ENCODE results near the gene MPPED2.
"Not testable (repeated sequence)": the region's sequence is repeated elsewhere in the genome, so short reads cannot be mapped to it uniquely, and the experiment has no call there.

The MPPED2 gene

DNA sequence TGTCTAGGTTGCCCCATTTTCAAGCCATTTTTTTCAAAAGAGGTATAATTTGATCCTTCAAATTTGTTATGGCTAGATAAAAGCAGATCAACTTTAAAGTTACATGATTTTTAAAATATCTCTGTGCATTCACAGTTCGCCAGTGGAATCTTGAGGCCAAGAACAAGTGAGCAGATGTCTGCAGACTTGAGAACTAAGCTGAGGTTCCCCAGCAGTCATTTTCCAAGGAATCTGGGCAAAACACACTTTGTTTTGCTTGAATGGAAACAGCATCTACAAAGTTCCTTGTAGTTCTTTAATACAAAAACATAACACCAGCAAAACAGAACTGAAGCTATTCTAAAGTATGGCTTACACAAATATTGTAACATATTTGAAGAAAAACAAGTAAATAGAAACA lies 7.7 kb downstream of the MPPED2 start:
- DNase-seq (ENCODE audit: low read depth), result no peak

DNA sequence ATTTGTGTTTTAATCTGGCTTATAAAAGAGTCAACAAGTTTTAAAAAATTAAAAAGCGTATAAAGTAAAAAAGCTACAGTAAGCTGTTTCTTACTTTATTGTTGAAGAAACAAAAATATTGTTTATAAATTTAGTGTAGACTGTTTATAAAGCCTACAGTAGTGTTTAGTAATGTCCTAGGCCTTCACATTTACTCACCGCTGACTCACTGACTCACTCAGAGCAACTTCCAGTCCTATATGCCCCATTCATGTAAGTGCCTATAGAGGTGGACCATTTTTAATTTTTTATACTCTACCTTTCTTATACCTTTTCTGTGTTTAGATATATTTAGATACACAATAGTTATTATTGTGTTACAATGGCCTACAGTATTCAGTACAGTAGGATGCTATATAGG lies 12.2 kb downstream of the MPPED2 start:
- no peak for DNase-seq (ENCODE audit: low read depth)

DNA sequence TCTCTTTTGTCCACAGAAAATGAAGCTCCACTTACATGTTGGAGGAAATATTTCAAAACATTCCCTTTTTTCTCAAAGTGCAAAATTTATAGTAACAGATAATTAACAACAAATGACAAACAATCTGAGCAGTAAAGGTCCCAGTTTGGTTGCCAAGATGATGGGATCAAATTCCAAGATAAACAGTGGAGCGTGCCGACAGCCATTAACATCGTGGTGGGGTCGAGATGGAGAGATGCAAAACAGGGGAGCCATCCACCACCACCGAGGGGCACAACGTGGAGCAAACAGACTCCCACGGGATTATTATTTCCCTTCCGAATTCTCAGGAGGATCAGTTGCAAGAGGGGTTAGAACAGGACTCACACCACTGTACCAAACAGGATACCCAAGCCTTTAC lies 17.2 kb downstream of the MPPED2 start:
- DNase-seq (ENCODE audit: low read depth), result no peak

DNA sequence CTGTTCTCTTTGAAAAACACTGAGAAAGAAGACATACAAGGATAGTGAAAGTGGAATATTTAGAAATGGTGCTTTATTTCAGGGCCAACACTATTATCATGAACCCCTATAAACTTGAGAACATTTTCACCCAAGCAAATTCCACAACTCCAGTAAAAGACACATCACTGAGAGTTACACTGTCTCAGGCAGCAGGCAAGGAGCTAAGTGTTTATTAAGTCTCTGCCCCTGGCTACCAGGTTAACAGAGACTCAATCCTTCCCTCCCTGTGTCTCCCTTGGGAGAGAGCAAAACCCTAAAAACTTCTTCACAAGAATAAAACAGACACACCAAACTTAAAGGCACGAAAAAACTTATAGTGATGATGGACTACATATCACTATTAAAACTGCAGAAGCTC lies 18.5 kb downstream of the MPPED2 start:
- DNase-seq (ENCODE audit: low read depth), result no peak

DNA sequence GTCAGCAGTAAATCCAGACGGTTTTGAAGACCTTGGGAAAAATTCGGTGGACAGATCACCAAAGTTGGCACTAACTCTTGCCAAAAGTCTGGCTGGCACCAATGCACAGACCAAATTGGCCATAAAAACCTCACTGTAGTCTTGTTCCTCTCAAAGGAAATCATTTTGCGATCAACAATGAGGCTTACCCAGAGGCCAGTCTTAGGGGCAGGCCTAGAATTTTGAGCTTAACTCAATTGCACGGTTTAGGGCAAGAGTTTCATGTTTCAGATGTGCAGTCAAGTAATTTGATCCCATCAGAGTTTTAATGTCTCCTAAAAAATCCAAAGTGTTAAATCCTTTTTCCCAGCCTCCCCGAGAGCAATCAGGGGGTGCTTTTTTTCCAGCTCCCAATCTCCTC lies 19.0 kb downstream of the MPPED2 start:
- no peak for DNase-seq (ENCODE audit: low read depth)

DNA sequence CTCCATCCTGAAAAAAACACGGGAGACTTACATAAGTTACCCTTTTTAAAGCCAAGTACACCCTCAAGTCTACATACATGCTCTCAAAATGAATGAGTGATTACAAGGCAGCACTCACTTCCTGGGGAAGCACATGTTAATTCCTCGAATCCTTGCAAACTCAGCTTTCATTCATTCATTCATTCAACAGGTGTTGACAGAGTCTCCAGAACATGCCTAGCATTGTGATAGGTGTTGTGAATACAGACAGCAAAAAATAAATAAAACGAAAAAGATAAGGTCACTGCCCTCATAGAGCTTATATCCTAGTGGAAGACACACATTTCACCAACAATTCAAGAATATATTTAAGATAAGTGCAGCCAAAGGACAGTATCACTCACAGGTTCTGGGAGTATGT lies 19.7 kb downstream of the MPPED2 start:
- DNase-seq (ENCODE audit: low read depth), result no peak

DNA sequence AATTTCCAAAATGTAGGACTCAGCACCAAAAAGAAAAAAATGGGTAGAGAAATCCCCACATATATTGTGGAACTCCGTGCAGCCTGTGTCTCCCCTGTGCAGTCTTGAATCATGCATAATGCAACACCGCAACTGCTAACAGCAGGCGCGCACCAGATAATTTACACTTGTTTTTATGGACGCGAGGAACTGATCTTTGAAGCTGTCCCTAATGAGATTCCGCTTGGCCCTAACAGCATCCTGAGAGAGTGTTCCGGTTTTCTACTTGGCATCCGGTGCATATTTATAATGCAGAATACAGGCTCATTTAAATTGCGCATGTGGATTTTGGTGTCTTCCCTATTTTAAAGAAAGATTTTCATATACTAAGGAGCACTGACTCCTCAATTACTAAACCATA lies 21.1 kb downstream of the MPPED2 start:
- DNase-seq (ENCODE audit: low read depth), result no peak

DNA sequence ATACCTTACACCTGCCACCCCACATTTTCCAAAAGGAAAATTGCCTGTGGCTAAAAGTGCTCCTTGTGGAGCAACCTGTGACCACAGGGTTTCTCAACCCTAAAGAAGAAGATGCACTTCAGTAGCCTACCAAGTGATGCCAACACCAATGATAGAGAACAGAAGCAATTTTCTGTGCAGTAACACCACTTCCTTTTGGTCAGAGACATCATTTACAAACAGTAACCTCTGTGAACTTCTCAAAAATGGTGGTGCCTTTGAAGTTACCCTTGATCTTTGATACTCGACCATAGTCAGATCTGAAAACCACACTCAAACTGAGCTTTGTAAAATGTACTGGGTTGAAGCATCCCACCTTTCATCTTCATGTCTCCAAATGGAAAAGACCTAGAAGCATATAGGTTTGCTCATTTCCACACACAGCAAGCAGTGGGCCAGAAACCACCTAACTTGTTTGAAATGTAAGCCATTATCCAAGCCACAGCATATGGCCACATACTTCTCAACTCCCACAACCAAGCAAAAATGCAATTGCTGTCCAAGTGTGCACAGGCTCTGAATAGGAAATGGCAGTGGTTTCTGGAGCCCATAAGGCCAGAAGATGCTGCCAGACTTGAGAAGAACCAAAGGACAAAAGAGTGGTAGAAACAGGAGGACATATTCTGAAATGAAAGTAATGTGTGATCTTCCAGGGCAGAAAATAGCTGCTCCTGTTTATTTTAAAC lies 24.3 kb downstream of the MPPED2 start:
- DNase-seq (ENCODE audit: low read depth), result no peak

DNA sequence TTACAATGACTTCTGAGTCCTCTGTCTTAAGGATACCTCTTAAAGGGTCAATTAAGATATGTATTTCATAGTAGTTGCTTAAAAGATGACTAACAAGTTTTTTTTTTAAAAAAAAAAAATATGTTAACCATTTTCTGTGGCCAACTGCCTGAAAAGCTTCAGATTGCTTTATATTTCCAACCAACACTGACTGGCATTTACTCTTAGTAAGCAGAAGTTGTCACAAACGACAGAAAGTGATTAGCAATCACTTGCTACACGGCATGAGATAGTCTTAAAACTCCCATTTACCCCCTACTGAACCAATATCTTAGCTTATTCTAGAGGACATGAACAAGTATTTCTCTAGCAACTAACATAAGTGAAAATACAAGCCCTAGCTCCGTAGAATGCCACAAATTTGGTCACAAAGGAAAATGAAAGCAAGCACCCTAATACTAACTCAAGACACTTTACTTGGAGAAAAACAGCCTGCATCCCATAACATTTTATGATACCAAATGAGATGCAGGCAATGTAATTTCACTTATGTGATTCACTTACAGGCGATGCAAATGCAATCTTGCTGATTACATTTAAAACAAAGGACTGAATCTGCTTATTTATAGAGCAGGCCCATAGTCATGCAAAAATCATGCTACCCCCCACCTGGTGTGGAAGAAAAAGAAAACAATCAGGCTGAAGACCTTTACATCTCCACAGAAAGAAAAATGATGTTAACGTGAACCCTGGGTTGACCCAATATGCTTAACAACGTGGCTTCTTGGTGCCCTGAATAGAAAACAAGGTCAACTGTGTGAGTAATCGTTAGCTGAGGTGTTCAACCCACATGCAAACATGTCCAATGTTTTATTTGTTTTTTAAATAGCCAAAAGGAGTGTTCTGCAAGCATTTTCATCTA lies 25.7 kb downstream of the MPPED2 start:
- no peak for DNase-seq (ENCODE audit: low read depth)

DNA sequence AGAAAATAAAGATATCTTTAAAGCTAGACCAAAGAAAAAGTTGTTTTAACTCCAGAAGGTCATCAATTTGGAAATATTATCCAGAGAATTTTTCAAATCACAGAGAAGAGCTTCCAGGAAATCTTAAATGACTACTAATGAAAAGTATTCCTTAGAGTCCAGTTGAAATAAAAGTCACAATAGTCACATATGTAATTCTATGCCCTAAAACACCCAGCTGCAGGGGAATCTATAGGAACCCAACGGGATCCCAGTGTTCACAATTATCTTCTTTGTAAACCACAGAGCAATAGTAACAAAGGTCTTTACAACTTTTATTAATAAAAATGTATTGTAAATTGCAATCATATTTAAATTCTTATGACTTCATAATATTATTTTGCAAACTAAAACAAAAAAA lies 27.1 kb downstream of the MPPED2 start:
- no peak for DNase-seq (ENCODE audit: low read depth)

DNA sequence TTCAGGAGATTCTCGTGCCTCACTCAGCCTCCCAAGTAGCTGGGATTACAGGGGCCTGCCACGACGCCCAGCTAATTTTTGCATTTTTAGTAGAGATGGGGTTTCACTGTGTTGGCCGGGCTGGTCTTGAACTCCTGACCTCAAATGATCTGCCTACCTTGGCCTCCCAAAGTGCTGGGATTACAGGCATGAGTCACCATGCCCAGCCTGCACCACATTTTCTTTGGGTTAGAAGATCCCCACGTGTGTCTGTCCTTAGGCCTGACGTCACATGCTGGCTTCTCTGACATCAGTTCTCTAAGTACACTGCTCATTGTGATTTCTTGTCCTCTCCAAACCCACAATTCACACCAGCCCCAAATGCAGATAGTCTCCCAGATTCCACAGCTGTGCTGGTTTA lies 31.6 kb downstream of the MPPED2 start:
- DNase-seq (ENCODE audit: low read depth), result not testable (repeated sequence)

DNA sequence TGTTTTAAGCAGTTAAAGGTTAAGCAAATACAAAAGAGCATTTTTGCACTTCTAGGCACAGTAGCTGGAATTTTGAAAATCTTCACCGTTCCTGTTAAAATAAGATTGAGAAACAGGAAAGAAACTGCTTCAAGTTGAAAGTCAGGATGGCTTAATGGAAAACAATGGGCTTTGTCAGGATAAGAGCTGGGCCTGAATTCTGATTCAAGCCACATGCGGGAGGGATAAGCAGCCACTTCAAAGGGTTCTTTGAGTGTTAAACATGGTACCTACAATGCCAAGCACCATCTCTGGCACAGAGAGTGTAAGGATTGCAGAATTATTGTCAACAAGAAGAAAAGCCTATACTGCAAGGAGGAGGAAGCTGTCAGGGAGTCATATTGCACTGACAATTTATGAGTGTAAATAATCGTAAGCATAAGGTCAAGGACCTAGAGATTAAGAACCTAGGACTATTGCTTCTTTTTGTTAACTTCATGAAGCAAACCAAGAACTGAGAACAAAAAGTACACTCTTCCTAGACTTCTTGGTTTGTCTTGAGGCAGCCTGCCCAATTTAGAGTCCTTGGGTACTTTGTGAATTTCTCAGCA lies 32.5 kb downstream of the MPPED2 start:
- no peak for DNase-seq (ENCODE audit: low read depth)

DNA sequence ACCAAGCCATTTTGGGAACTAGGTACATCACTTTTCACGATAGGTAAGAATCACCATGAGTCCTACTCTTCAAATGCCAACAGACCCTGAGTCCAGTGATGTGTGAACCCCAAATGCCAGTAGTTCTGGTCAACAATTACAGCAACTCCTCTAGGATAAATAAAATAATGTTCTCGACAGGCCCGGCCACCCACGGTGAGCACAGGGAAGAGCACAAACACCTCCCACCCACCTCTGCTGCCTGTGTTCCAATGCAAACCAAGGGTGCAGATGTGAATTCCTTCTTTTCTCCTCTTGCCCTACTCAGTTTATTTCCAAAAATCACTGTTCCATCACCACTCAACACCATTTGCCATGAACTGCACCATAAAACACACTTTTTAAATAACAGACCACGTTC lies 33.3 kb downstream of the MPPED2 start:
- no peak for DNase-seq (ENCODE audit: low read depth)

DNA sequence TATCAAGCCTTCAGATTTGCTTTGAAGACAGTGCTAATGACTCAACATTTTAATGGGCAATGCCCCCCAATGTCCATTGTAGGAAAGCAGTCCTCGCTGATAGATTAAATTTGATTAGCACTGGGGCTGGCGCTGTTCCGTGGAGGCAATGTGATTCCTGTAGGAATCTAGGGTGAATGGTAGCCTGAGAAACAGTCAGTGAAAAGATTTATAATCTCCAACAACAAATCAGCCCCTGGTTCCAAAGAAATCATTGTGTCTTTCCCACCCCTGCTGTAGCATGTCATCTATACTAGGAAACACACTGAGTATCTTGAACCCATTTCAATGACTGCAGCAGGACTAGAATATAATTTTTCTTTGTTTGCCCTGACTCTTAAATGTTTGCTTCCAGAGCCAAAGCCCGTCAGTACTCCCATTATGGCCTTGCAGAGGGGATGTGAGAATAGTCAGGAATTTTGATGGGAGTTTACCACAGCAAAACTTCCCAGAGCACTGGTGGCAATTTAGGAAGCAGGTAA lies 36.1 kb downstream of the MPPED2 start:
- DNase-seq (ENCODE audit: low read depth), result no peak

DNA sequence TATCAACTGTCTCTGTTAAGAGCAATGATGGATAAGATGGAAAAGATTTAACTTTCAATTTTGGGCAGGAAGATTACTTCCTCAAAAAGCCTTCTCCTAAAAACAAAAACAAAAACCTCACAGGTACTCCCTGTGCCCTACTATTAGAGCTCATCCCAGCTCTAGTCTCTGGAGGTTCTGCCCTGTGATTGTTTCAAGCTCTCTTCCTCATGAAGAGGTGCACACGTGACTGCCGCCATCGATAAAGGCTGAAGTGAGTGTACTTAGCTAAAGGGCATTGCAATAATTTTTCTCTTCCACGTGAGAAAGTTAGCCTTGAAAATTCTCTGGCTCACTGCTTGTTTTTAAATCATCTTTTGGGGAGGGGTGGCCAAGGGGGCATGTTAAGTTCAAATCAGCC lies 36.6 kb downstream of the MPPED2 start:
- no peak for DNase-seq (ENCODE audit: low read depth)

DNA sequence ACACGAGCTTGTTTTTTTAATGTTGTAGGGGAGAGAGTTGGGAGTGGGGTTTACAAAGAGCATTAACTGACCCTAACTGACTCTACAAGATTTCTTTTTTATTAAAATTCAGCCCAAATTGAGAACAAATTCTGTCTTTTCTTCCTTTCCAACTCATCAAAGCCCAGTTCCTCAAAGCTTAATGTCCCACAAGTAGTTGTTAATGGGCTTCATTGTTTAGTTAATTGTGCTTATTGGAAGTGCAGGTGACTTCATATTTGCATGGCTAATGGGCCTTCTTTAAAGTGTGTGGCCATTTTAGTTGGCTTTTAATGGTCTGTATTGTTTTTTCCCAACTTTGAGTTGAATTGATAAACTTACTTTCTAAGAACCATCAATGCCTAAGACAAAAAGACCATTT lies 39.8 kb downstream of the MPPED2 start:
- no peak for DNase-seq (ENCODE audit: low read depth)

DNA sequence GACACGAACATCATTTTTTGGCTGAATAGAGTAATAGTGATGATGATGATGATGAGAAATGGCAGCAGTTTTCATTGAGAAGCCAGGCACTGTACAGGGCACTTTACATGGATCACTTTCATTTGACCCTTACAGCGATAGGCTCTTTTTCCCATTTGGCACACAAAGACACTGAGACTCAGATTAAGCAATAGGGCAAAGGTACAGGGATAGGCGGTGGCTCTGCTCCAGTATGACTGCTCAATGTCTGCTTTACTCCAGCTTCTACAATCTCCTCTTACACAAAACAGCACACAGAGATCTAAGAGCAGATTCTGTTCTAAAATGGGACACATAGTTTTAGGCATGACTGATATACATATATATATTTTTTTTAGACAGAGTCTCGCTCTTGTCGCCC lies 40.6 kb downstream of the MPPED2 start:
- no peak for DNase-seq (ENCODE audit: low read depth)

DNA sequence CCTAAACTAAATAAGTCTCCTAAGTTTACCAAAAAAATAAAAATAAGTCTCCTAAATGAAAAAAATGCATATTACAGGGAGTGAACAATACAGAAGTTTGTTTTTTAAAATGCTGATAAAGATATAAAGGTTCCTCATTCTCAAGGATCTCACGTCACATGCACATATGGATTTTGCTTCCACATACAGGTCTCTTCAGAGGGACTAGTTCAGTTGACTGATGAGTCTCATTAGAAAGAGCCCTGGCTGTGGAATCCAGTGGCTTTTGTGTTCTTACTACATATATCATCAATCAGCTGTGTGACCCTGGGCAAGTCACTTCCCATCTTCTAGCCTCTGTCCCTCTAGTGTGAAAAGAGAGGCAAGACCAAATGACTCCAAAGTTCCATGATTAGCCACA lies 43.1 kb downstream of the MPPED2 start:
- no peak for DNase-seq (ENCODE audit: low read depth)

DNA sequence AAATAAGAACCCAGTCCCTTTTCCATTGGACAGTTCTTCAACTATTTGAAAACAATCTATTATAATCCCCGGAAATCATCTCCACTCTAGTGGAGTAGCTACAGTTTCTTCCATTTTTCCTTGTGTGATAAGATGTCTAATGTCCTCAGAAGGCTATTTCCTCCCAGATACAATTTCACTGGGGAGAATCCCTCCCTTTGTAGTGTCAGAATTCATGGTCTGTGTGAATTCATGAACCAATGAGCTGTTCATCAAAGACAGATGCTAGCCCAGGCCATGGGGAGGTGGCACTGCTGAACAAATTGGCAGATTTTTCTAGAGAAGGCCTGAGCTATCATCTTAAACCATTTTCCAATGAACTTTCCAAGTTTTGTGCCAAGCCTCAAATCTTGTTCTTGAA lies 45.4 kb downstream of the MPPED2 start:
- no peak for DNase-seq (ENCODE audit: low read depth)

DNA sequence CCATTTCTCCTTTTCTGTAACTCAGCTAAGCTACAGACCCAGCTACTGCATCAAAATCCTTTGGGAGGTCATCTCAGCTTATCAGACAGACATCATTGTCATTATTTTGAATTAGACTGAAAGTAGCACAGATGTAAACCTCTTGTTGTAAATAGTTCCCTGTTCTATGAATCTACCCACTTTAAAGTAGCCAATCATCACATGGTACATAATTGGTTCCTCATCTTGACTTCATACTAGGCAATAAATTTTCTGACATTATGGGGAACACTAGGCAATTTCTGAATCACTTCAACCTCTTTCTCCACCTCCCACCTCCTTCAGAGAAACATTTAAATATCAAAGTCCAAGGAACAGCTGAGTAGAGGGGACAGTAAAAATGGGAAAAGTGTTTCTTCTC lies 47.9 kb downstream of the MPPED2 start:
- no peak for DNase-seq (ENCODE audit: low read depth)

DNA sequence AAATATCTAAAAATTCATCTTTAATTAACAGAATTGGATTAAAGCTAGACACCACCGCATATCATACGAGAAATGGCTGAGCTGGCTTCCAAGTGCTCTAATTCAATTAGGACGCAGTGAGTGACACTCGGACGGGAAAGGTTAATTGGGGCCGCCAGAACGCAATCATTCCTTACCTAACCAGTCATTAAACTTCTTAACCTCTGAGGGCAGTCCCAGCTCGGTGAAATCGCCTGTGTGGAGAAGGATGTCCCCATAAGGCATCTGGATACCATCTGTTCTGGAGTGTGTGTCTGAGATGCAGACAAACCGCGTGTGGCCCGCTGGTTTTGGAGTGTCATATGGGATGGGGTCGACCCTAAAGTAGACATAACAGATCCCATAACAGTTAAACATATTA lies 50.3 kb downstream of the MPPED2 start:
- DNase-seq (ENCODE audit: low read depth), result no peak

DNA sequence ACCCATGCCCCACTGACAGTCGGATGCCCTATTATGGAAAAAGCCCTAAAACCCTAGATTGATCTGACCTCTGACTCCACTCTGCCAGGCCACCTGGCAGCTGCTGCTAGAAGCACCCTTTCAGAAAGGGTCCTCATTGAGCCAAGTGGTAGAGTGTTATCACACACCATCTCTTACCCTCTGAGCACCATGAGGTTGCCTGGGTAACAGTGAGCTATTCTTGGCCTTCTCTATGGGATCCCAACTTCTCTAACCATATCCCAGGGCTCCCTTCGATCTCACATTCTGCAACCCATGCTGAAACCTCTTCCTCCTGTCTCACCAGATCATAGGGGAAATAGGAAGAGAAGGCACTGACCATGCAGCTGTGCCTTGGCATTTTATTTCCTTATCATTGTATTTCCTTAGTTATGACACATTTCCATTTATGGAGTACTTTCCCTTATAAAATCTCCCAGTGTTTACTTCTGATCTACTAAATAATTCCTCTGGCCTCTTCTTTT lies 52.7 kb downstream of the MPPED2 start:
- no peak for DNase-seq (ENCODE audit: low read depth)

DNA sequence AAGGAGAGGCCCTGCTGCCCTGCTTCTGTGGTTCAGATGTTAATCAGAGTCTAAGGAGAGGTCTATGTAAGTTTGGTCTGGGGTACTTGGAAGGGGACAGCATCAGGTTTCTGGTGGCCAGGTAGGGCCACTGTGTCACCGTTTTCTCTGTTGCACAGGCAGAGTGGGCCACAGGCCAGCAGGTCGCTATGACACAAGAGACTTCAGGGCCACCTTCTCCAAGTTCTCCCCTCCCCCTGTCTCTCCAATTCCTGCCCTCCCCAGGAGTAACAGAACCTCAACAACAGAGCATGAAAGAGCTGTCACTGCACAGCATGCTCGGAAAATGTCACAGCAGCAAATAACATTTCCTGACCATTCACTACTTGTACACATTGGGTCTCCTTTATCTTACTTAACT lies 58.6 kb downstream of the MPPED2 start:
- no peak for DNase-seq (ENCODE audit: low read depth)
